K562 (cell line): Measurements from ENCODE around the gene AMBRA1. TPM values are rescaled to one million over a fixed set of nuclear protein-coding genes. Genes with fewer than 3 reads are reported as not detected.

Source experiments
- ATAC-seq: fragments of 200-7000 bp; cut with Tn5 transposase; 3 replicates; pipeline ENCODE4 v1.9.1; 2020; ENCODE audit warnings: moderate library complexity
- BruUV-seq: library from RNA; stranded (reverse); fragments of 400-500 nt; replicated peaks from 2 replicates; lab custom pipeline; 2021; lab: Mats Ljungman, UMichigan
- CTCF ChIA-PET: fragments of 300-600 bp; formaldehyde crosslinking; extraction: SDS; loops from one replicate; lab custom pipeline; 2021; ENCODE audit warnings: low intra/inter-chr PET ratio; lab: Yijun Ruan, JAX
- POLR2A ChIA-PET: fragments of 300-600, 350-650 bp; sonication (Branson Sonifier 250); formaldehyde crosslinking; extraction: SDS; loops from one replicate; lab custom pipeline; 2021; ENCODE audit warnings: antibody characterized with exemption, inconsistent platforms; lab: Yijun Ruan, JAX
- DNase-seq, 4 experiments: peaks; one replicate each; pipeline versions ENCODE4 v3.0.0 to v3.0.0-alpha.2; 2011 to 2018; ENCODE audit warnings: low spot score in 3 of 4, mixed read lengths in 3 of 4; ENCODE audit errors: extremely low read depth in 1 of 4
- FAIRE-seq: peaks from 2 replicates; lab custom pipeline; 2011; peaks lifted over from hg19 to GRCh38; lab: Jason Lieb, UNC
- H2AFZ ChIP-seq: 2 replicates; pipeline ENCODE4 v1.6.0; 2011; ENCODE audit warnings: low read depth, low read length, control low read depth, inconsistent platforms
- H3K27ac ChIP-seq: fragments of 200-600 bp; 3 replicates; pipeline ENCODE4 v1.8.0; 2011; ENCODE audit warnings: low read depth, mild to moderate bottlenecking, control low read depth, inconsistent platforms, low read length, moderate library complexity, mixed read lengths; ENCODE audit errors: extremely low read depth
- H3K27me3 ChIP-seq, 2 experiments: fragments of 300-600 bp in 1 of 2; 2 replicates in 1 of 2; 3 replicates in 1 of 2; pipeline versions ENCODE4 v1.6.0 to v1.8.0; 2011; ENCODE audit warnings: inconsistent platforms in 2 of 2, low read length in 2 of 2, mild to moderate bottlenecking in 1 of 2, mixed read lengths in 1 of 2, moderate library complexity in 1 of 2; ENCODE audit not compliant: control insufficient read depth in 2 of 2, insufficient read depth in 2 of 2
- H3K36me3 ChIP-seq: fragments of 300-600 bp; 3 replicates; pipeline ENCODE4 v1.8.0; 2011; ENCODE audit warnings: mild to moderate bottlenecking, low read length, inconsistent platforms; ENCODE audit not compliant: control insufficient read depth, insufficient read depth
- H3K4me1 ChIP-seq, 2 experiments: fragments of 200-600 bp in 1 of 2; replicated peaks in 1 of 2; 2 replicates in 1 of 2; 3 replicates in 1 of 2; pipeline versions ENCODE4 v1.5.1 to v1.8.0; 2011; ENCODE audit warnings: inconsistent platforms in 2 of 2, low read length in 2 of 2, mild to moderate bottlenecking in 1 of 2, mixed read lengths in 1 of 2, moderate library complexity in 1 of 2; ENCODE audit not compliant: control insufficient read depth in 2 of 2, insufficient read depth in 2 of 2
- H3K4me2 ChIP-seq: 2 replicates; pipeline ENCODE4 v1.6.1; 2011; ENCODE audit warnings: low read length, control low read depth, inconsistent platforms, mixed read lengths; ENCODE audit not compliant: insufficient read depth
- H3K4me3 ChIP-seq: fragments of 200-600 bp; sonication (generic), shearing (Covaris generic); 2 replicates; pipeline ENCODE4 v1.5.1; 2016; ENCODE audit warnings: control low read depth, inconsistent platforms
- H3K79me2 ChIP-seq: fragments of 200-600 bp; 3 replicates; pipeline ENCODE4 v1.8.0; 2011; ENCODE audit warnings: low read length, inconsistent platforms; ENCODE audit not compliant: control insufficient read depth, insufficient read depth
- H3K9ac ChIP-seq, 2 experiments: 2 replicates each; pipeline versions ENCODE4 v1.6.0 to v1.6.1; 2011; ENCODE audit warnings: low read depth in 2 of 2, low read length in 2 of 2, control low read depth in 1 of 2, inconsistent platforms in 1 of 2, mild to moderate bottlenecking in 1 of 2, mixed read lengths in 1 of 2; ENCODE audit not compliant: insufficient read depth in 1 of 2
- H3K9me1 ChIP-seq: one replicate; pipeline ENCODE4 v1.6.0; 2011; ENCODE audit warnings: inconsistent platforms, mild to moderate bottlenecking, low read length, moderate library complexity; ENCODE audit not compliant: control insufficient read depth, insufficient read depth
- H3K9me3 ChIP-seq: replicated peaks from 2 replicates; pipeline ENCODE4 v1.5.1; 2011; ENCODE audit warnings: low read depth, low read length, inconsistent platforms; ENCODE audit not compliant: control insufficient read depth, insufficient read depth
- H4K20me1 ChIP-seq: replicated peaks from 2 replicates; pipeline ENCODE4 v1.6.1; 2011; ENCODE audit warnings: low read length, inconsistent platforms, mixed read lengths; ENCODE audit not compliant: control insufficient read depth, insufficient read depth
- BCOR ChIP-seq: fragments of 450-650 bp; IDR thresholded peaks from 2 replicates; pipeline ENCODE4 v1.6.1; 2016
- CCAR2 ChIP-seq: fragments of 200-400 bp; formaldehyde crosslinking; IDR thresholded peaks from 2 replicates; pipeline ENCODE4 v1.6.1; 2017; ENCODE audit warnings: mild to moderate bottlenecking, low read depth, low read length
- ELK1 ChIP-seq: sonication (generic); formaldehyde crosslinking; IDR thresholded peaks from 2 replicates; pipeline ENCODE4 v1.8.1; 2022; ENCODE audit warnings: missing genetic modification reagents
- GABPB1 ChIP-seq: sonication (generic); formaldehyde crosslinking; IDR thresholded peaks from 2 replicates; pipeline ENCODE4 v1.8.0; 2022; ENCODE audit warnings: mild to moderate bottlenecking, missing genetic modification reagents
- HIVEP1 ChIP-seq: fragments of 250-450 bp; sonication (Bioruptor Pico); IDR thresholded peaks from 2 replicates; pipeline ENCODE4 v1.4.0; 2020; ENCODE audit warnings: mild to moderate bottlenecking
- LCOR ChIP-seq: sonication (generic); formaldehyde crosslinking; IDR thresholded peaks from 2 replicates; pipeline ENCODE4 v1.8.0; 2022; ENCODE audit warnings: mild to moderate bottlenecking, missing genetic modification reagents
- MYBL2 ChIP-seq, 2 experiments: fragments of 450-650 bp in 1 of 2; sonication (generic) in 1 of 2; formaldehyde crosslinking in 1 of 2; IDR thresholded peaks; 2 replicates each; pipeline versions ENCODE4 v1.6.1 to v1.8.1; 2017 to 2022; ENCODE audit warnings: borderline replicate concordance in 1 of 2, inconsistent platforms in 1 of 2, low read depth in 1 of 2, mild to moderate bottlenecking in 1 of 2, missing genetic modification reagents in 1 of 2, moderate library complexity in 1 of 2
- NCOA1 ChIP-seq: fragments of 450-650 bp; IDR thresholded peaks from 2 replicates; pipeline ENCODE4 v1.6.1; 2016; ENCODE audit warnings: low read depth
- NCOR1 ChIP-seq: fragments of 450-650 bp; IDR thresholded peaks from 2 replicates; pipeline ENCODE4 v1.6.1; 2016; ENCODE audit warnings: mild to moderate bottlenecking, moderate library complexity
- SIRT6 ChIP-seq: IDR thresholded peaks from one replicate; pipeline ENCODE4 v1.6.1; 2012; ENCODE audit warnings: low read depth, mild to moderate bottlenecking, control low read depth, inconsistent platforms, low read length, moderate library complexity
- SNIP1 ChIP-seq: fragments of 450-650 bp; IDR thresholded peaks from 2 replicates; pipeline ENCODE4 v1.7.1; 2017; ENCODE audit warnings: low read depth, mild to moderate bottlenecking
- WHSC1 ChIP-seq: IDR thresholded peaks from one replicate; pipeline ENCODE4 v1.6.1; 2012; ENCODE audit warnings: low read length, control low read depth, inconsistent platforms
- ZNF354B ChIP-seq: fragments of 250-450 bp; sonication (Bioruptor Pico); IDR thresholded peaks from 2 replicates; pipeline ENCODE4 v1.4.0; 2020
- ZNF395 ChIP-seq: fragments of 200-800 bp; sonication (Bioruptor generic); IDR thresholded peaks from 2 replicates; pipeline ENCODE4 v1.6.1; 2017; ENCODE audit warnings: missing genetic modification characterization, missing compliant biosample characterization
- ZNF408 ChIP-seq: fragments of 250-450 bp; sonication (Bioruptor Pico); IDR thresholded peaks from 2 replicates; pipeline ENCODE4 v1.4.0; 2020; ENCODE audit warnings: low read depth, mild to moderate bottlenecking, moderate library complexity
- WGBS: fragments of 100-300 bp; shearing (Covaris generic); methylation state at CpG from one replicate; pipeline ENCODE4 v1.1.6; 2016; ENCODE audit warnings: low coverage, mixed read lengths; ENCODE audit not compliant: insufficient coverage; ENCODE audit errors: missing lambda C conversion rate; 5-methylcytosine and 5-hydroxymethylcytosine counted together
- in situ Hi-C: fragments of 300-500 bp; cut with MboI; formaldehyde crosslinking; loops from 4 replicates; pipeline ENCODE4 v1.15.0; 2018; ENCODE audit warnings: inconsistent platforms, mixed read lengths
- intact Hi-C: fragments of 100-400 bp; cut with micrococcal nuclease; formaldehyde crosslinking; loops from 2 replicates; pipeline ENCODE4 v1.14.2; 2022
- polyA plus RNA-seq, 8 experiments: library from polyadenylated mRNA; depleted of rRNA in 4 of 8; stranded (reverse) in 5 of 8; unstranded in 3 of 8; fragments of >200 nt; fragmentation: Nextera tagmentation in 2 of 8; fragmentation: Illumina TruSeq in 1 of 8; extraction: Ambion mirVana in 2 of 8; extraction: Trizol in 1 of 8; gene quantifications; 2 replicates each; pipeline versions ENCODE4 v1.2.1 to v1.2.3, GENCODE V29; 2011 to 2014; ENCODE audit warnings: inconsistent platforms in 1 of 8, missing spikeins in 1 of 8
- total RNA-seq, 7 experiments: library from RNA; depleted of rRNA in 6 of 7; stranded (reverse); fragments of >200 nt in 6 of 7; fragmentation: Illumina TruSeq in 2 of 7; extraction: Trizol in 2 of 7; gene quantifications; 2 replicates each; pipeline versions ENCODE4 v1.2.1 to v1.2.3, GENCODE V29; 2011 to 2021; ENCODE audit warnings: low replicate concordance in 1 of 7

AMBRA1 gene
- total and polyA plus RNA-seq, 9 of the 15 experiments (the other 6 are each of a cell fraction or from before 2014, with no cell fraction given) = 0.15 to 24.5 (median 13.0) TPM

- Histone ChIP-seq H2AFZ (no peak overlapping the region), H3K4me3 (no peak overlapping the region), H3K36me3 (peaks cover 17% of the 10 kb centered on the region; the same call in 2 of the 3 replicates), H3K4me1 (peaks cover 14 to 45% of the 10 kb centered on the region in 2 experiments), H3K4me2 (no peak overlapping the region), H3K27ac (no peak overlapping the region), H3K27me3 (peaks cover 0 to 11% of the 10 kb centered on the region in 2 experiments; a peak in 1 of 5 replicates), H4K20me1 (peaks cover 16% of the 10 kb centered on the region), H3K79me2 (no peaks in the 10 kb centered on the region), H3K9ac (no peak overlapping the region), H3K9me1 (no peaks in the 10 kb centered on the region), H3K9me3 (no peaks in the 10 kb centered on the region)
- ATAC-seq (no peak), FAIRE-seq (no peak), DNase-seq (no peak)
- POLR2A ChIA-PET = interaction anchor here (0.6 kb wide), 1 partner anchor 87 kb away, joined by 3 read pairs; no protein-coding TSS in a partner anchor
- BruUV-seq = no TSS peak
- TF ChIP-seq LCOR = no peak
- TF ChIP-seq GABPB1 (CRISPR knock-in tag) = no peak
- no peak for TF ChIP-seq ELK1
- TF ChIP-seq NCOR1 = no peak
- no peak for TF ChIP-seq ZNF395 (CRISPR knock-in tag)
- no peak for TF ChIP-seq NCOA1
- TF ChIP-seq BCOR = no peak
- no peak for TF ChIP-seq MYBL2 (IDR thresholded peaks at IDR 0.05; ENCODE audit: low read depth)
- no peak for TF ChIP-seq MYBL2 (CRISPR knock-in tag; IDR thresholded peaks at IDR 0.05; ENCODE audit: borderline replicate concordance)
- TF ChIP-seq WHSC1 = no peak
- no peak for TF ChIP-seq ZNF354B
- no peak for TF ChIP-seq SIRT6
- no peak for TF ChIP-seq CCAR2
- no peak for TF ChIP-seq ZNF408 (CRISPR knock-in tag)
- no peak for TF ChIP-seq SNIP1
- no peak for TF ChIP-seq HIVEP1 (CRISPR knock-in tag)
- CTCF ChIA-PET = no interaction called here
- WGBS = 60% methylated on average over 3 of the region's 4 CpGs
- in situ Hi-C loops (no loop called here), intact Hi-C loops (no loop called here)
These were observed 200.1 kb downstream of the AMBRA1 start for GRCh38 chr11:46393759-46394158.
